GM21381 (cell line): ENCODE data around the gene OST4.

Experiments used
- ATAC-seq: cut with Tn5 transposase; IDR thresholded peaks from one replicate; pipeline ENCODE4 v1.9.1; 2021; ENCODE audit warnings: mild to moderate bottlenecking, moderate library complexity; ENCODE audit not compliant: unreplicated experiment

Gene OST4

GRCh38 chr2:27027211-27027651, 44.2 kb downstream of the OST4 start:
- ATAC-seq = no peak

GRCh38 chr2:27025861-27026851, 45.3 kb downstream of the OST4 start:
- ATAC-seq = no peak

- ATAC-seq = no peak
Observed at GRCh38 chr2:27025281-27025800, 46.1 kb downstream of the OST4 start.

- ATAC-seq = no peak
Observed at GRCh38 chr2:27024812-27025211, 46.6 kb downstream of the OST4 start.

GRCh38 chr2:27024188-27024587, 47.3 kb downstream of the OST4 start:
- no peak for ATAC-seq

- no peak for ATAC-seq
Observed at GRCh38 chr2:27023740-27024139, 47.7 kb downstream of the OST4 start.

- ATAC-seq = no peak
Observed at GRCh38 chr2:27021253-27022049, 50.0 kb downstream of the OST4 start.
